ENCODE data around the gene UBE4A.

UBE4A gene

GRCh38 chr11:118436639-118437207, 77.3 kb downstream of the UBE4A start:
- no peak for TF ChIP-seq CTCF (conservative IDR thresholded peaks at IDR 0.05; ENCODE audit: low read length)
- no peak for DNase-seq (ENCODE audit: low read depth)
- H3K4me3 ChIP-seq (ENCODE audit: low read length): peak overlapping the region; percentile 80

- H3K4me3 ChIP-seq (ENCODE audit: low read length): peak overlapping the region; percentile 80
- DNase-seq (ENCODE audit: low read depth): peak; percentile 34
- no peak for TF ChIP-seq CTCF (conservative IDR thresholded peaks at IDR 0.05; ENCODE audit: low read length)
Measured at GRCh38 chr11:118437208-118438125, 78.1 kb downstream of the UBE4A start.

GRCh38 chr11:118438314-118438931, 79.0 kb downstream of the UBE4A start:
- DNase-seq (ENCODE audit: low read depth): peak; percentile 78
- peak overlapping the region; percentile 80 for H3K4me3 ChIP-seq (ENCODE audit: low read length)
- no peak for TF ChIP-seq CTCF (conservative IDR thresholded peaks at IDR 0.05; ENCODE audit: low read length)

GRCh38 chr11:118439646-118440045, 80.2 kb downstream of the UBE4A start:
- no peak for TF ChIP-seq CTCF (conservative IDR thresholded peaks at IDR 0.05; ENCODE audit: low read length)
- no peak overlapping the region for H3K4me3 ChIP-seq (ENCODE audit: low read length)
- no peak for DNase-seq (ENCODE audit: low read depth)

- DNase-seq (ENCODE audit: low read depth): no peak
- no peak for TF ChIP-seq CTCF (conservative IDR thresholded peaks at IDR 0.05; ENCODE audit: low read length)
- no peak overlapping the region for H3K4me3 ChIP-seq (ENCODE audit: low read length)
Measured at GRCh38 chr11:118441770-118442275, 82.4 kb downstream of the UBE4A start.

- H3K4me3 ChIP-seq (ENCODE audit: low read length): no peak overlapping the region
- TF ChIP-seq CTCF (conservative IDR thresholded peaks at IDR 0.05; ENCODE audit: low read length): no peak
- DNase-seq (ENCODE audit: low read depth): no peak
Measured at GRCh38 chr11:118442301-118442700, 82.9 kb downstream of the UBE4A start.

All from AG10803 (cell line).